Measurements from ENCODE around the gene TBCCD1. TPM values are rescaled to one million over a fixed set of nuclear protein-coding genes. Genes with fewer than 3 reads are reported as not detected.

Gene TBCCD1
- total RNA-seq, 1 experiment from 2014 or later: 7.4 TPM

- no peaks in the 10 kb centered on the region for H3K23me2 ChIP-seq (ENCODE audit: insufficient read length, low read depth, low read length, poor library complexity, severe bottlenecking)
- H3K27me3 ChIP-seq (ENCODE audit: insufficient read depth, low read length): no peaks in the 10 kb centered on the region
- H3K36me3 Mint-ChIP-seq (ENCODE audit: insufficient read depth in 1 of 3, low read depth in 3 of 3): peaks cover 40 to 77% (median 75%) of the 10 kb centered on the region in 3 experiments; a peak in 6 of 7 replicates
- no peak overlapping the region for H3K56ac ChIP-seq (ENCODE audit: insufficient read length, low read depth, low read length)
- H3K4me1 ChIP-seq (ENCODE audit: insufficient read depth, low read length): no peaks in the 10 kb centered on the region
- H2BK5ac ChIP-seq (ENCODE audit: insufficient read length, low read length): no peak overlapping the region
- no peaks in the 10 kb centered on the region for H3K9me3 Mint-ChIP-seq
- H2AK5ac ChIP-seq (ENCODE audit: insufficient read length, low read length): no peak overlapping the region
- no peak for DNase-seq
- no peak overlapping the region for H3K4ac ChIP-seq (ENCODE audit: low read depth, low read length)
- no peak for TF ChIP-seq CTCF (conservative IDR thresholded peaks at IDR 0.05)
- no peak overlapping the region for H4K8ac ChIP-seq (replicated peaks; ENCODE audit: insufficient read length, low read depth, low read length)
- no peak overlapping the region for H2BK15ac ChIP-seq (ENCODE audit: low read depth, low read length)
- H3K9me3 ChIP-seq (ENCODE audit: control insufficient read depth, low read depth, low read length): no peaks in the 10 kb centered on the region
- no peak overlapping the region for H3K9ac ChIP-seq (ENCODE audit: extremely low read depth, insufficient read length, low read length)
- H4K5ac ChIP-seq (ENCODE audit: insufficient read length, low read depth, low read length): no peak overlapping the region
- no peak overlapping the region for H3K4me2 ChIP-seq (ENCODE audit: insufficient read depth, insufficient read length, low read length)
- H3K27ac Mint-ChIP-seq: no peak overlapping the region
- H2AFZ ChIP-seq (ENCODE audit: low read length): no peak overlapping the region
- H3K4me3 Mint-ChIP-seq: no peak overlapping the region
- H3K14ac ChIP-seq (ENCODE audit: insufficient read depth, low read length): no peak overlapping the region
- H3K79me1 ChIP-seq (ENCODE audit: insufficient read depth, low read depth, low read length, poor library complexity, severe bottlenecking): no peaks in the 10 kb centered on the region
- no peak overlapping the region for H2BK120ac ChIP-seq (ENCODE audit: low read depth, low read length, poor library complexity, severe bottlenecking)
- no peak overlapping the region for H4K91ac ChIP-seq (ENCODE audit: insufficient read length, low read depth, low read length)
- WGBS (ENCODE audit: extremely low coverage, insufficient read length, low lambda C conversion rate): no CpG with 5 or more reads among the region's 6 CpGs
- no peak overlapping the region for H3T11ph ChIP-seq (ENCODE audit: low read length)
- H2BK12ac ChIP-seq (ENCODE audit: insufficient read length, low read depth, low read length): no peak overlapping the region
- no peaks in the 10 kb centered on the region for H3K27me3 Mint-ChIP-seq (ENCODE audit: low read depth)
- no peak overlapping the region for H3K23ac ChIP-seq (ENCODE audit: insufficient read length, low read depth, low read length)
- H3K79me2 ChIP-seq (ENCODE audit: insufficient read depth, low read length): no peaks in the 10 kb centered on the region
- H2BK20ac ChIP-seq (ENCODE audit: low read depth, low read length, poor library complexity, severe bottlenecking): no peak overlapping the region
- H3K18ac ChIP-seq (ENCODE audit: insufficient read length, low read depth, low read length): no peak overlapping the region
- H3K27ac ChIP-seq (ENCODE audit: insufficient read length, low read depth, low read length): no peak overlapping the region
- H4K20me1 ChIP-seq (ENCODE audit: control insufficient read depth, insufficient read depth, insufficient read length): no peaks in the 10 kb centered on the region
- no peaks in the 10 kb centered on the region for H3K4me1 Mint-ChIP-seq
Observed at GRCh38 chr3:186582541-186582940, 15.4 kb upstream of the TBCCD1 start.

Data from H9 (cell line).